Activated CD8-positive, alpha-beta T cell treated with anti-CD3 and anti-CD28 coated beads, Interleukin-2, amount 10 ng/mL, durations not matched to agents 7 days and 5 days (primary cell): ENCODE data around the gene CUEDC1. TPM values are rescaled to one million over a fixed set of nuclear protein-coding genes. Genes with fewer than 3 reads are reported as not detected.

ENCODE experiments used
- ATAC-seq: fragments of 150-1000 bp; cut with Tn5 transposase; one replicate; pipeline ENCODE4 v1.10.0; 2021; ENCODE audit warnings: moderate library complexity
- CTCF ChIA-PET: fragments of 350-600 bp; sonication (Branson Sonifier 250); formaldehyde crosslinking; loops from one replicate; lab custom pipeline; 2021; ENCODE audit warnings: antibody characterized with exemption; lab: Charles Lee
- POLR2A ChIA-PET: fragments of 350-600 bp; sonication (Branson Sonifier 250); formaldehyde crosslinking; loops from one replicate; lab custom pipeline; 2021; ENCODE audit warnings: antibody characterized with exemption; lab: Charles Lee
- DNase-seq: peaks from one replicate; pipeline ENCODE4 v3.0.0-alpha.2; 2020
- H3K27ac Mint-ChIP-seq: one replicate; pipeline ENCODE4 v1.8.0; 2021; ENCODE audit warnings: mild to moderate bottlenecking, mixed read lengths
- H3K27me3 Mint-ChIP-seq: one replicate; pipeline ENCODE4 v1.8.0; 2021; ENCODE audit warnings: low read depth, mixed read lengths
- H3K36me3 Mint-ChIP-seq: one replicate; pipeline ENCODE4 v1.8.0; 2021; ENCODE audit warnings: low read depth, mixed read lengths
- H3K4me1 Mint-ChIP-seq: one replicate; pipeline ENCODE4 v1.8.0; 2021; ENCODE audit warnings: low read depth, mixed read lengths
- H3K4me3 Mint-ChIP-seq: one replicate; pipeline ENCODE4 v1.8.0; 2021; ENCODE audit warnings: mild to moderate bottlenecking, mixed read lengths
- H3K9me3 Mint-ChIP-seq: one replicate; pipeline ENCODE4 v1.8.0; 2022; ENCODE audit warnings: mixed read lengths; ENCODE audit not compliant: insufficient read depth
- total RNA-seq, 2 experiments: library from RNA; stranded (reverse); gene quantifications; one replicate each; pipeline ENCODE4 v1.2.3, GENCODE V29; 2021

CUEDC1 gene
- total RNA-seq, 2 experiments from 2014 or later: 0.18 TPM; not detected in 1

- ATAC-seq: no peak
- POLR2A ChIA-PET: no interaction called here
- Mint-ChIP-seq H3K36me3 (no peaks in the 10 kb centered on the region), H3K27me3 (peaks cover 39% of the 10 kb centered on the region), H3K9me3 (no peaks in the 10 kb centered on the region), H3K27ac (no peak overlapping the region), H3K4me1 (peaks cover 30% of the 10 kb centered on the region), H3K4me3 (no peak overlapping the region)
- CTCF ChIA-PET: interaction anchor here (1.0 to 1.9 kb wide), 3 partner anchors 16 to 123 kb away, joined by 3 to 9 read pairs (median 3); no protein-coding TSS in a partner anchor
- no peak for DNase-seq
Observed at GRCh38 chr17:57876023-57876865, 79.0 kb downstream of the CUEDC1 start.

GRCh38 chr17:57875290-57876022 lies 79.8 kb downstream of the CUEDC1 start:
- Mint-ChIP-seq H3K36me3 (no peaks in the 10 kb centered on the region), H3K4me3 (no peak overlapping the region), H3K4me1 (peaks cover 30% of the 10 kb centered on the region), H3K27ac (no peak overlapping the region), H3K9me3 (no peaks in the 10 kb centered on the region), H3K27me3 (peaks cover 40% of the 10 kb centered on the region)
- DNase-seq: no peak
- no peak for ATAC-seq
- ChIA-PET CTCF (interaction anchor here (1.0 to 1.9 kb wide), 4 partner anchors 19 to 118 kb away, joined by 3 to 9 read pairs (median 4); no protein-coding TSS in a partner anchor), POLR2A (no interaction called here)

GRCh38 chr17:57874434-57875289 lies 80.5 kb downstream of the CUEDC1 start:
- ChIA-PET POLR2A (interaction anchor here (0.8 to 1.1 kb wide), 2 partner anchors 124 to 133 kb away, joined by 3 to 4 read pairs; no protein-coding TSS in a partner anchor), CTCF (interaction anchor here (1.0 to 1.9 kb wide), 6 partner anchors 18 to 119 kb away, joined by 3 to 9 read pairs (median 4); no protein-coding TSS in a partner anchor)
- H3K9me3 Mint-ChIP-seq: no peaks in the 10 kb centered on the region
- no peak for DNase-seq
- H3K36me3 Mint-ChIP-seq: no peaks in the 10 kb centered on the region
- no peak overlapping the region for H3K4me3 Mint-ChIP-seq
- peaks cover 30% of the 10 kb centered on the region for H3K4me1 Mint-ChIP-seq
- ATAC-seq: peak; percentile 37
- H3K27ac Mint-ChIP-seq: no peak overlapping the region
- H3K27me3 Mint-ChIP-seq: peaks cover 45% of the 10 kb centered on the region

- H3K4me1 Mint-ChIP-seq: peaks cover 28% of the 10 kb centered on the region
- no peaks in the 10 kb centered on the region for H3K9me3 Mint-ChIP-seq
- no peak overlapping the region for H3K4me3 Mint-ChIP-seq
- peaks cover 39% of the 10 kb centered on the region for H3K27me3 Mint-ChIP-seq
- CTCF ChIA-PET: interaction anchor here (1.0 to 1.9 kb wide), 3 partner anchors 19 to 72 kb away, joined by 3 to 9 read pairs (median 4); no protein-coding TSS in a partner anchor
- ATAC-seq (peak; percentile 12), DNase-seq (no peak)
- no peak overlapping the region for H3K27ac Mint-ChIP-seq
- POLR2A ChIA-PET: interaction anchor here (0.8 to 1.1 kb wide), 2 partner anchors 124 to 133 kb away, joined by 3 to 4 read pairs; no protein-coding TSS in a partner anchor
- no peaks in the 10 kb centered on the region for H3K36me3 Mint-ChIP-seq
Observed at GRCh38 chr17:57874058-57874419, 81.2 kb downstream of the CUEDC1 start.

- peaks cover 33% of the 10 kb centered on the region for H3K4me1 Mint-ChIP-seq
- peaks cover 36% of the 10 kb centered on the region for H3K27me3 Mint-ChIP-seq
- H3K27ac Mint-ChIP-seq: no peak overlapping the region
- no peaks in the 10 kb centered on the region for H3K36me3 Mint-ChIP-seq
- DNase-seq (no peak), ATAC-seq (no peak)
- CTCF ChIA-PET: no interaction called here
- H3K4me3 Mint-ChIP-seq: no peak overlapping the region
- no peaks in the 10 kb centered on the region for H3K9me3 Mint-ChIP-seq
- POLR2A ChIA-PET: interaction anchor here (1.1 kb wide), 1 partner anchor 134 kb away, joined by 3 read pairs; no protein-coding TSS in a partner anchor
Observed at GRCh38 chr17:57873261-57874057, 81.8 kb downstream of the CUEDC1 start.

- Mint-ChIP-seq H3K36me3 (no peaks in the 10 kb centered on the region), H3K4me3 (no peak overlapping the region), H3K4me1 (peaks cover 43% of the 10 kb centered on the region), H3K9me3 (no peaks in the 10 kb centered on the region), H3K27me3 (peaks cover 31% of the 10 kb centered on the region), H3K27ac (no peak overlapping the region)
- ATAC-seq (no peak), DNase-seq (no peak)
- ChIA-PET POLR2A (no interaction called here), CTCF (no interaction called here)
Observed at GRCh38 chr17:57872536-57872935, 82.7 kb downstream of the CUEDC1 start.

GRCh38 chr17:57871863-57872262 lies 83.3 kb downstream of the CUEDC1 start:
- Mint-ChIP-seq H3K27me3 (peaks cover 31% of the 10 kb centered on the region), H3K9me3 (no peaks in the 10 kb centered on the region), H3K36me3 (no peaks in the 10 kb centered on the region), H3K4me1 (peaks cover 48% of the 10 kb centered on the region), H3K27ac (no peak overlapping the region), H3K4me3 (no peak overlapping the region)
- DNase-seq (no peak), ATAC-seq (no peak)
- ChIA-PET POLR2A (no interaction called here), CTCF (interaction anchor here (5.2 kb wide), 1 partner anchor 13 kb away, joined by 40 read pairs; no protein-coding TSS in a partner anchor)

- CTCF ChIA-PET: interaction anchor here (0.6 to 5.2 kb wide), 2 partner anchors 12 to 85 kb away, joined by 3 to 40 read pairs; no protein-coding TSS in a partner anchor
- Mint-ChIP-seq H3K27ac (no peak overlapping the region), H3K36me3 (no peaks in the 10 kb centered on the region), H3K27me3 (peaks cover 29% of the 10 kb centered on the region), H3K4me1 (peaks cover 41% of the 10 kb centered on the region), H3K4me3 (no peak overlapping the region), H3K9me3 (no peaks in the 10 kb centered on the region)
- POLR2A ChIA-PET: interaction anchor here (1.8 kb wide), 1 partner anchor 11 kb away, joined by 5 read pairs; no protein-coding TSS in a partner anchor
- no peak for DNase-seq
- no peak for ATAC-seq
Observed at GRCh38 chr17:57871155-57871554, 84.1 kb downstream of the CUEDC1 start.

- H3K4me1 Mint-ChIP-seq: peaks cover 37% of the 10 kb centered on the region
- H3K36me3 Mint-ChIP-seq: no peaks in the 10 kb centered on the region
- H3K4me3 Mint-ChIP-seq: no peak overlapping the region
Observed at GRCh38 chr17:57870283-57870635, 85.0 kb downstream of the CUEDC1 start.

GRCh38 chr17:57869617-57870282 lies 85.5 kb downstream of the CUEDC1 start:
- POLR2A ChIA-PET: interaction anchor here (1.1 to 2.1 kb wide), 4 partner anchors 10 to 29 kb away, joined by 3 to 7 read pairs (median 4); partner anchors contain the start of gene MRPS23
- no peaks in the 10 kb centered on the region for H3K36me3 Mint-ChIP-seq
- no peaks in the 10 kb centered on the region for H3K9me3 Mint-ChIP-seq
- no peak overlapping the region for H3K4me3 Mint-ChIP-seq
- CTCF ChIA-PET: interaction anchor here (0.9 to 5.2 kb wide), 5 partner anchors 11 to 130 kb away, joined by 3 to 40 read pairs (median 3); no protein-coding TSS in a partner anchor
- no peak for DNase-seq
- ATAC-seq: no peak
- H3K27ac Mint-ChIP-seq: peak overlapping the region; percentile 14
- H3K27me3 Mint-ChIP-seq: peaks cover 27% of the 10 kb centered on the region
- peaks cover 37% of the 10 kb centered on the region for H3K4me1 Mint-ChIP-seq

More at GRCh38 chr17:57870283-57870635, 85.0 kb downstream of the CUEDC1 start:
- H3K27me3 Mint-ChIP-seq: peaks cover 27% of the 10 kb centered on the region
- no peak for ATAC-seq
- DNase-seq: no peak
- no peaks in the 10 kb centered on the region for H3K9me3 Mint-ChIP-seq
- POLR2A ChIA-PET: interaction anchor here (0.5 to 2.1 kb wide), 5 partner anchors 10 to 116 kb away, joined by 3 to 7 read pairs (median 3); partner anchors contain the start of gene MRPS23
- H3K27ac Mint-ChIP-seq: no peak overlapping the region
- CTCF ChIA-PET: interaction anchor here (0.9 to 5.2 kb wide), 5 partner anchors 11 to 129 kb away, joined by 3 to 40 read pairs (median 3); no protein-coding TSS in a partner anchor
